Activated CD4-positive, alpha-beta memory T cell treated with anti-CD3 and anti-CD28 coated beads for 36 hours (primary cell): ENCODE data around the gene MED31. TPM values are rescaled to one million over a fixed set of nuclear protein-coding genes. Genes with fewer than 3 reads are reported as not detected.
A peak's percentile ranks its signal among the peaks of the same experiment; 100 is the strongest.
"Not testable (repeated sequence)": the region's sequence is repeated elsewhere in the genome, so short reads cannot be mapped to it uniquely, and the experiment has no call there.

Experiments used
- CTCF ChIA-PET: fragments of 350-600 bp; sonication (Branson Sonifier 250); formaldehyde crosslinking; loops from one replicate; lab custom pipeline; 2021; ENCODE audit warnings: antibody characterized with exemption, inconsistent platforms; lab: Charles Lee
- POLR2A ChIA-PET: fragments of 350-600 bp; sonication (Branson Sonifier 250); formaldehyde crosslinking; loops from one replicate; lab custom pipeline; 2021; ENCODE audit warnings: antibody characterized with exemption; lab: Charles Lee
- DNase-seq: peaks from one replicate; pipeline ENCODE4 v3.0.0-alpha.2; 2020
- H3K27ac Mint-ChIP-seq: one replicate; pipeline ENCODE4 v1.8.0; 2021; ENCODE audit warnings: mixed read lengths
- H3K27me3 Mint-ChIP-seq: one replicate; pipeline ENCODE4 v1.8.0; 2021; ENCODE audit warnings: mixed read lengths
- H3K36me3 Mint-ChIP-seq: one replicate; pipeline ENCODE4 v1.8.0; 2021; ENCODE audit warnings: mixed read lengths
- H3K4me1 Mint-ChIP-seq: one replicate; pipeline ENCODE4 v1.8.0; 2021; ENCODE audit warnings: low read depth, mixed read lengths
- H3K4me3 Mint-ChIP-seq: one replicate; pipeline ENCODE4 v1.8.0; 2021; ENCODE audit warnings: mild to moderate bottlenecking, mixed read lengths
- H3K9me3 Mint-ChIP-seq: one replicate; pipeline ENCODE4 v1.8.0; 2021; ENCODE audit warnings: mixed read lengths
- intact Hi-C: fragments of 100-400 bp; cut with micrococcal nuclease; formaldehyde crosslinking; loops from one replicate; pipeline ENCODE4 v1.15.1; 2023
- total RNA-seq, 2 experiments: library from RNA; stranded (reverse); gene quantifications; one replicate each; pipeline ENCODE4 v1.2.3, GENCODE V29; 2021

The MED31 gene
- total RNA-seq, 2 experiments from 2014 or later = 22.6 to 25.9 TPM

- H3K36me3 Mint-ChIP-seq, H3K9me3 Mint-ChIP-seq, POLR2A ChIA-PET, H3K4me3 Mint-ChIP-seq, H3K27ac Mint-ChIP-seq, CTCF ChIA-PET, DNase-seq, H3K27me3 Mint-ChIP-seq: not testable (repeated sequence)
- H3K4me1 Mint-ChIP-seq = peaks cover 22% of the 10 kb centered on the region
- intact Hi-C loops = loop anchor here (10.0 kb wide), 1 partner anchor 232 kb away; no protein-coding TSS in a partner anchor
Measured at GRCh38 chr17:6663200-6663599, 11.8 kb upstream of the MED31 start.

GRCh38 chr17:6661464-6661848 is 10.1 kb upstream of the MED31 start:
- CTCF ChIA-PET = interaction anchor here (1.4 to 1.5 kb wide), 3 partner anchors 40 to 343 kb away, joined by 3 to 4 read pairs (median 3); no protein-coding TSS in a partner anchor
- no peaks in the 10 kb centered on the region for H3K27me3 Mint-ChIP-seq
- intact Hi-C loops = loop anchor here (10.0 kb wide), 1 partner anchor 233 kb away; no protein-coding TSS in a partner anchor
- no peak overlapping the region for H3K27ac Mint-ChIP-seq
- no peak for DNase-seq
- peaks cover 27% of the 10 kb centered on the region for H3K4me1 Mint-ChIP-seq
- H3K9me3 Mint-ChIP-seq = no peaks in the 10 kb centered on the region
- H3K4me3 Mint-ChIP-seq = no peak overlapping the region
- no peaks in the 10 kb centered on the region for H3K36me3 Mint-ChIP-seq
- POLR2A ChIA-PET = interaction anchor here (0.5 to 1.9 kb wide), 2 partner anchors 10 to 33 kb away, joined by 3 to 7 read pairs; partner anchors contain the start of genes C17orf100 and MED31

GRCh38 chr17:6660805-6661463 is 9.5 kb upstream of the MED31 start:
- POLR2A ChIA-PET = interaction anchor here (0.5 to 1.9 kb wide), 3 partner anchors 10 to 33 kb away, joined by 3 to 7 read pairs (median 3); partner anchors contain the start of genes C17orf100, KIAA0753, MED31 and TXNDC17
- H3K27ac Mint-ChIP-seq = no peak overlapping the region
- no peaks in the 10 kb centered on the region for H3K27me3 Mint-ChIP-seq
- intact Hi-C loops = loop anchor here (10.0 kb wide), 1 partner anchor 234 kb away; no protein-coding TSS in a partner anchor
- H3K9me3 Mint-ChIP-seq = no peaks in the 10 kb centered on the region
- no peak overlapping the region for H3K4me3 Mint-ChIP-seq
- CTCF ChIA-PET = interaction anchor here (1.4 to 1.5 kb wide), 3 partner anchors 40 to 343 kb away, joined by 3 to 4 read pairs (median 3); no protein-coding TSS in a partner anchor
- no peaks in the 10 kb centered on the region for H3K36me3 Mint-ChIP-seq
- peaks cover 27% of the 10 kb centered on the region for H3K4me1 Mint-ChIP-seq
- DNase-seq = peak; percentile 53

GRCh38 chr17:6660101-6660500 is 8.7 kb upstream of the MED31 start:
- Mint-ChIP-seq H3K4me3 (no peak overlapping the region), H3K4me1 (peaks cover 29% of the 10 kb centered on the region), H3K27me3 (no peaks in the 10 kb centered on the region), H3K9me3 (no peaks in the 10 kb centered on the region), H3K36me3 (no peaks in the 10 kb centered on the region), H3K27ac (no peak overlapping the region)
- intact Hi-C loops = loop anchor here (10.0 kb wide), 1 partner anchor 235 kb away; no protein-coding TSS in a partner anchor
- DNase-seq = no peak
- POLR2A ChIA-PET = interaction anchor here (1.4 to 1.9 kb wide), 2 partner anchors 9 to 19 kb away, joined by 3 to 7 read pairs; partner anchors contain the start of genes C17orf100, KIAA0753, MED31 and TXNDC17
- CTCF ChIA-PET = no interaction called here

GRCh38 chr17:6658411-6658810 is 7.0 kb upstream of the MED31 start:
- H3K27ac Mint-ChIP-seq, DNase-seq: not testable (repeated sequence)

GRCh38 chr17:6657633-6658287 is 6.4 kb upstream of the MED31 start:
- Mint-ChIP-seq H3K9me3 (no peaks in the 10 kb centered on the region), H3K27ac (peak overlapping the region; percentile 55), H3K4me3 (peak overlapping the region; percentile 70), H3K4me1 (peaks cover 46% of the 10 kb centered on the region), H3K27me3 (no peaks in the 10 kb centered on the region), H3K36me3 (peaks cover 3% of the 10 kb centered on the region)
- intact Hi-C loops = no loop called here
- DNase-seq = peak; percentile 34
- POLR2A ChIA-PET = interaction anchor here (0.7 to 1.0 kb wide), 2 partner anchors 17 to 18 kb away, joined by 3 read pairs; partner anchors contain the start of gene KIAA0753
- CTCF ChIA-PET = interaction anchor here (0.9 to 1.5 kb wide), 2 partner anchors 8 to 186 kb away, joined by 3 read pairs; no protein-coding TSS in a partner anchor

More at GRCh38 chr17:6658411-6658810, 7.0 kb upstream of the MED31 start:
- H3K27me3 Mint-ChIP-seq, H3K9me3 Mint-ChIP-seq, H3K4me3 Mint-ChIP-seq, H3K36me3 Mint-ChIP-seq, CTCF ChIA-PET, POLR2A ChIA-PET, intact Hi-C loops: not testable (repeated sequence)
- H3K4me1 Mint-ChIP-seq = peaks cover 40% of the 10 kb centered on the region

- H3K27ac Mint-ChIP-seq = peak overlapping the region; percentile 55
- peaks cover 53% of the 10 kb centered on the region for H3K4me1 Mint-ChIP-seq
- H3K36me3 Mint-ChIP-seq, H3K9me3 Mint-ChIP-seq, H3K27me3 Mint-ChIP-seq, intact Hi-C loops: not testable (repeated sequence)
- ChIA-PET CTCF (interaction anchor here (0.9 to 1.5 kb wide), 2 partner anchors 9 to 185 kb away, joined by 3 read pairs; no protein-coding TSS in a partner anchor), POLR2A (interaction anchor here (0.7 to 1.0 kb wide), 2 partner anchors 17 to 18 kb away, joined by 3 read pairs; partner anchors contain the start of gene KIAA0753)
- H3K4me3 Mint-ChIP-seq = peak overlapping the region; percentile 70
- peak; percentile 70 for DNase-seq
Measured at GRCh38 chr17:6656797-6657632, 5.6 kb upstream of the MED31 start.

GRCh38 chr17:6655732-6656361 is 4.4 kb upstream of the MED31 start:
- H3K27ac Mint-ChIP-seq, H3K36me3 Mint-ChIP-seq, intact Hi-C loops, H3K9me3 Mint-ChIP-seq, DNase-seq, POLR2A ChIA-PET, CTCF ChIA-PET, H3K27me3 Mint-ChIP-seq: not testable (repeated sequence)
- Mint-ChIP-seq H3K4me1 (peaks cover 45% of the 10 kb centered on the region), H3K4me3 (peak overlapping the region; percentile 75)

GRCh38 chr17:6654841-6655731 is 3.7 kb upstream of the MED31 start:
- Mint-ChIP-seq H3K9me3 (no peaks in the 10 kb centered on the region), H3K4me1 (peaks cover 43% of the 10 kb centered on the region), H3K4me3 (peak overlapping the region; percentile 58), H3K27me3 (no peaks in the 10 kb centered on the region), H3K36me3 (peaks cover 5% of the 10 kb centered on the region), H3K27ac (no peak overlapping the region)
- CTCF ChIA-PET = no interaction called here
- POLR2A ChIA-PET = no interaction called here
- DNase-seq = no peak
- intact Hi-C loops = no loop called here

GRCh38 chr17:6651919-6652452 is 581 bp upstream of the MED31 start:
- Mint-ChIP-seq H3K27ac (peak overlapping the region; percentile 49), H3K27me3 (no peaks in the 10 kb centered on the region), H3K9me3 (no peaks in the 10 kb centered on the region), H3K4me3 (peak overlapping the region; percentile 99), H3K4me1 (peaks cover 58% of the 10 kb centered on the region), H3K36me3 (peaks cover 20% of the 10 kb centered on the region)
- intact Hi-C loops = loop anchor here (1.0 to 2.0 kb wide), 2 partner anchors 10 to 363 kb away; a partner anchor contains a TSS
- ChIA-PET POLR2A (interaction anchor here (1.3 kb wide), 3 partner anchors 9 to 384 kb away, joined by 3 to 28 read pairs (median 7); partner anchors contain the start of genes KIAA0753, SLC16A13 and TXNDC17), CTCF (interaction anchor here (0.6 to 1.1 kb wide), 2 partner anchors 10 to 15 kb away, joined by 3 to 10 read pairs; partner anchors contain the start of gene TXNDC17)
- DNase-seq = peak; percentile 64
